HG03558 (cell line): ENCODE results near the gene ICA1L.

ENCODE experiments used
- ATAC-seq: cut with Tn5 transposase; IDR thresholded peaks from one replicate; pipeline ENCODE4 v1.9.1; 2021; ENCODE audit warnings: moderate number of reproducible peaks; ENCODE audit not compliant: unreplicated experiment; ENCODE audit errors: extremely low read depth

ICA1L gene

GRCh38 chr2:202790676-202791075 is 80.9 kb downstream of the ICA1L start:
- no peak for ATAC-seq

GRCh38 chr2:202786842-202787241 is 84.7 kb downstream of the ICA1L start:
- ATAC-seq = no peak

- no peak for ATAC-seq
Observed at GRCh38 chr2:202782940-202783558, 88.5 kb downstream of the ICA1L start.

GRCh38 chr2:202780514-202781021 is 91.0 kb downstream of the ICA1L start:
- peak; percentile 95 for ATAC-seq

- ATAC-seq = no peak
Observed at GRCh38 chr2:202778217-202778616, 93.3 kb downstream of the ICA1L start.

GRCh38 chr2:202774104-202774503 is 97.5 kb downstream of the ICA1L start:
- no peak for ATAC-seq

GRCh38 chr2:202773301-202773973 is 98.1 kb downstream of the ICA1L start:
- ATAC-seq = no peak

GRCh38 chr2:202771741-202772460 is 99.7 kb downstream of the ICA1L start:
- no peak for ATAC-seq

- ATAC-seq = no peak
Observed at GRCh38 chr2:202771336-202771735, 100.2 kb downstream of the ICA1L start.

- no peak for ATAC-seq
Observed at GRCh38 chr2:202769201-202769600, 102.4 kb downstream of the ICA1L start.

- ATAC-seq = no peak
Observed at GRCh38 chr2:202768273-202768672, 103.3 kb downstream of the ICA1L start.

GRCh38 chr2:202765436-202765835 is 106.1 kb downstream of the ICA1L start:
- ATAC-seq = no peak

GRCh38 chr2:202764991-202765390 is 106.6 kb downstream of the ICA1L start:
- ATAC-seq = no peak

- ATAC-seq = no peak
Observed at GRCh38 chr2:202763916-202764315, 107.7 kb downstream of the ICA1L start.

- no peak for ATAC-seq
Observed at GRCh38 chr2:202762556-202762955, 109.0 kb downstream of the ICA1L start.

- ATAC-seq = no peak
Observed at GRCh38 chr2:202760848-202761247, 110.7 kb downstream of the ICA1L start.

GRCh38 chr2:202758604-202759003 is 113.0 kb downstream of the ICA1L start:
- ATAC-seq = no peak

- ATAC-seq = no peak
Observed at GRCh38 chr2:202758128-202758527, 113.4 kb downstream of the ICA1L start.

GRCh38 chr2:202757339-202757738 is 114.2 kb downstream of the ICA1L start:
- no peak for ATAC-seq

- ATAC-seq = no peak
Observed at GRCh38 chr2:202756598-202756997, 115.0 kb downstream of the ICA1L start.

GRCh38 chr2:202754936-202755335 is 116.6 kb downstream of the ICA1L start:
- no peak for ATAC-seq
